Measurements from ENCODE around the gene RAI14.

Gene RAI14

DNA sequence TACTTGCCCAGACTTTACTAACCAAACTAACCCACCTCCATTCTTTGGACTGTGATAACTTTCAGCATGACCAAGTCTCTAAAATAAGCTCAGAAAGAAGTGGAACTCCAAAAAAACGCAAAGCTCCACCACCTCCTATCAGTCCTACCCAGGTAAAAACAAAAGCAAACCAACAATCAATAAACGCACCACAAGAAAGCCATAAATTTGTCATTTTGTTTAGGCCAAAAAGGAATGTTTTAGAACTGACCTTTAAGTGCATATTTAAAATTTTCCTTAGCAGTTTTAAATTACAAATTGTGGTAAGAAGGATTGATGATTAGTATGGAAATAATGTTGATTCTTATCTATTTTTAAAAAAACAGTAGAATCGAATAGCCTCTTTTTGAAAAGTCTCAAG, 157.4 kb downstream of the RAI14 start:
- Histone ChIP-seq H3K4me1 (ENCODE audit: low read length) (no peaks in the 10 kb centered on the region), H2AFZ (ENCODE audit: low read depth, low read length) (no peak overlapping the region), H3K27ac (ENCODE audit: low read length) (no peak overlapping the region), H3K9ac (ENCODE audit: low read length) (no peak overlapping the region), H3K4me3 (ENCODE audit: low read length) (no peak overlapping the region), H3K27me3 (ENCODE audit: low read depth, low read length) (no peaks in the 10 kb centered on the region), H3K36me3 (replicated peaks; ENCODE audit: low read depth, low read length) (peaks cover 14% of the 10 kb centered on the region), H3K4me2 (ENCODE audit: low read length) (no peak overlapping the region), H3K9me3 (ENCODE audit: insufficient read depth, low read length) (no peaks in the 10 kb centered on the region), H3K79me2 (ENCODE audit: low read length) (no peaks in the 10 kb centered on the region), H4K20me1 (ENCODE audit: insufficient read depth, low read length) (no peaks in the 10 kb centered on the region)
- TF ChIP-seq, protein P1, sequence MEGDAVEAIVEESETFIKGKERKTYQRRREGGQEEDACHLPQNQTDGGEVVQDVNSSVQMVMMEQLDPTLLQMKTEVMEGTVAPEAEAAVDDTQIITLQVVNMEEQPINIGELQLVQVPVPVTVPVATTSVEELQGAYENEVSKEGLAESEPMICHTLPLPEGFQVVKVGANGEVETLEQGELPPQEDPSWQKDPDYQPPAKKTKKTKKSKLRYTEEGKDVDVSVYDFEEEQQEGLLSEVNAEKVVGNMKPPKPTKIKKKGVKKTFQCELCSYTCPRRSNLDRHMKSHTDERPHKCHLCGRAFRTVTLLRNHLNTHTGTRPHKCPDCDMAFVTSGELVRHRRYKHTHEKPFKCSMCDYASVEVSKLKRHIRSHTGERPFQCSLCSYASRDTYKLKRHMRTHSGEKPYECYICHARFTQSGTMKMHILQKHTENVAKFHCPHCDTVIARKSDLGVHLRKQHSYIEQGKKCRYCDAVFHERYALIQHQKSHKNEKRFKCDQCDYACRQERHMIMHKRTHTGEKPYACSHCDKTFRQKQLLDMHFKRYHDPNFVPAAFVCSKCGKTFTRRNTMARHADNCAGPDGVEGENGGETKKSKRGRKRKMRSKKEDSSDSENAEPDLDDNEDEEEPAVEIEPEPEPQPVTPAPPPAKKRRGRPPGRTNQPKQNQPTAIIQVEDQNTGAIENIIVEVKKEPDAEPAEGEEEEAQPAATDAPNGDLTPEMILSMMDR (IDR thresholded peaks at IDR 0.05; ENCODE audit: low read depth, low read length) = no peak

DNA sequence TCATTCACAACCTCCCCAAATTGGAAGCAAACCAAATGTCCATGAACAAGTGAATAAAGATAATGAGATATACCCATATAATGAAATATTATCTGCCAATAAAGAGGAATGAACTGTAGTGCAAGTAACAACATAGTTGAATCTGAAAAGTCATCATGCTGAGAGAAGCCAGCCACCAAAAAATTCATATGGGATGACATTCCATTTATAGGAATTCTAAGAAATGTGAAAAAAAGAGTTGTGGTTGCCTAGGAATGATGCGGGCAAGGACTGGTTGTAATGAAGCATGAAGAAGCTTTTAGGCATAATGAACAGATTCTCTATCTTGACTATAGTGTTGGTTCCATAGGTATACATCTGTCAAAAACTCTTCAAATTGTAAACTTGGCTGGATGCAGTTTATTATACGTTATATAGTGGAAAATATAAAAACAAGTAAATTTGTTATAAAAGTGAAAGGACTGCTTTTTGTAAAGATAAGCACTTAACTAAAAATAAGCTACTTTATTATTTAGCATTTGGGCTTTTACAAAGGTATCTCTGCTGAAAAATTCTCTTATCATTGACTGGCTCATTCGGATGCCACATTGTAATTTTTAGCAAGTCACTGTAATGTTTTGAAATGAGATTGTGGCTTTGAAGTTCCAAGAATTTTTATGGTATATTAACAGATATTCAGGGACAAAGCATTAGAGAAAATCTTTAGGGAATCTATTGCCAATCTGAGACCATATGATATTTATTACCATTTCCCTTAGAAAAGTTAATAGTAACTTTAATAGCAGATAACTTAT, 161.6 kb downstream of the RAI14 start:
- Histone ChIP-seq H3K79me2 (ENCODE audit: low read length) (no peaks in the 10 kb centered on the region), H3K9ac (ENCODE audit: low read length) (no peak overlapping the region), H3K9me3 (ENCODE audit: insufficient read depth, low read length) (no peaks in the 10 kb centered on the region), H3K4me1 (ENCODE audit: low read length) (no peaks in the 10 kb centered on the region), H3K27ac (ENCODE audit: low read length) (no peak overlapping the region), H4K20me1 (ENCODE audit: insufficient read depth, low read length) (no peaks in the 10 kb centered on the region), H3K27me3 (ENCODE audit: low read depth, low read length) (no peaks in the 10 kb centered on the region), H3K4me2 (ENCODE audit: low read length) (no peak overlapping the region), H3K4me3 (ENCODE audit: low read length) (no peak overlapping the region), H3K36me3 (replicated peaks; ENCODE audit: low read depth, low read length) (peaks cover 20% of the 10 kb centered on the region), H2AFZ (ENCODE audit: low read depth, low read length) (no peak overlapping the region)
- no peak for TF ChIP-seq EZH2phosphoT487 (IDR thresholded peaks at IDR 0.05; ENCODE audit: low read depth)
- TF ChIP-seq, protein P1 (IDR thresholded peaks at IDR 0.05; ENCODE audit: low read depth, low read length) = no peak

DNA sequence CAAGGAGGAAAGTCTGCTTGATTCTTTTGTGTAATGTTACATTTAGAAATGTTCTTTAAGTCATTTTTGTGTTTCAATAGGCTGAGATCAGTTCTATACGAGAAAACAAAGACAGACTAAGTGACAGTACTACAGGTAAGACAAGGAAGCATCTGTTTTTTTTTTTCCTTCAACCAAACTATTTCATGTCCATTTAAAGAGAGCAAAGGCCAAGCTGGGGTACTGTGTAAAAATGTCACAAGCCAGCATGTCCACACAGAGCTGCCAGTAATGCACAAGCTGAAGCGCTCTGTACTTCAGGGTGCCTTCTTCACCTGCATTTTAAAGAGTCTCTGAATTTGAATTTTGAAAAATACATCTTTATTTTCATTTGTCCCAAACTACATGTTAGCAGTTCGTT, 162.6 kb downstream of the RAI14 start:
- H3K36me3 ChIP-seq (replicated peaks; ENCODE audit: low read depth, low read length) = peaks cover 21% of the 10 kb centered on the region
- no peaks in the 10 kb centered on the region for H3K4me1 ChIP-seq (ENCODE audit: low read length)
- H3K27ac ChIP-seq (ENCODE audit: low read length) = no peak overlapping the region
- TF ChIP-seq, protein P1 (IDR thresholded peaks at IDR 0.05; ENCODE audit: low read depth, low read length) = no peak
- TF ChIP-seq EZH2phosphoT487 (IDR thresholded peaks at IDR 0.05; ENCODE audit: low read depth) = no peak
- H3K27me3 ChIP-seq (ENCODE audit: low read depth, low read length) = no peaks in the 10 kb centered on the region
- no peak overlapping the region for H2AFZ ChIP-seq (ENCODE audit: low read depth, low read length)
- H3K9ac ChIP-seq (ENCODE audit: low read length) = no peak overlapping the region
- no peaks in the 10 kb centered on the region for H3K79me2 ChIP-seq (ENCODE audit: low read length)
- H3K9me3 ChIP-seq (ENCODE audit: insufficient read depth, low read length) = no peaks in the 10 kb centered on the region
- no peak overlapping the region for H3K4me3 ChIP-seq (ENCODE audit: low read length)
- no peaks in the 10 kb centered on the region for H4K20me1 ChIP-seq (ENCODE audit: insufficient read depth, low read length)
- no peak overlapping the region for H3K4me2 ChIP-seq (ENCODE audit: low read length)

DNA sequence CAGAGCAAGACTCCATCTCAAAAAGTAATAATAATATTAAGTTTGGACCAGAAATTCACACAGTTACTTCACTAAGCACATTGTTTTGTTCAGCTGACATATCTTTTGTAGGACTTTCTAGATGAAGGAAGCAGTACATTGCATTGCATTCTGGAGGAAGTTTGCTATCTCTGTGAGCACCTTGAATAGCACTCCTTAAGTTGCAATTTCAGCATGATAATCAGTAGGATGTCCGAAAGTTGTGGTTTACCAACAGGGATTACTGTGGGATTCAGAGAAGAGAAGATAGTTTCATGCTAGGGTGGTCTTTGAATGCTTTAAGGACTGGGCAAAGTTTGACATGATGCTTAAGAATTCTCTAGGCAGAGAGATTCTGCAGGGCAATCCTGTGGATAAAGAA, 164.5 kb downstream of the RAI14 start:
- TF ChIP-seq EZH2phosphoT487 (IDR thresholded peaks at IDR 0.05; ENCODE audit: low read depth) = no peak
- TF ChIP-seq, protein P1 (IDR thresholded peaks at IDR 0.05; ENCODE audit: low read depth, low read length) = no peak
- peaks cover 34% of the 10 kb centered on the region for H3K36me3 ChIP-seq (replicated peaks; ENCODE audit: low read depth, low read length)
- no peaks in the 10 kb centered on the region for H4K20me1 ChIP-seq (ENCODE audit: insufficient read depth, low read length)
- no peaks in the 10 kb centered on the region for H3K4me1 ChIP-seq (ENCODE audit: low read length)
- no peaks in the 10 kb centered on the region for H3K27me3 ChIP-seq (ENCODE audit: low read depth, low read length)
- H3K27ac ChIP-seq (ENCODE audit: low read length) = no peak overlapping the region
- H3K4me2 ChIP-seq (ENCODE audit: low read length) = no peak overlapping the region
- H3K9ac ChIP-seq (ENCODE audit: low read length) = no peak overlapping the region
- no peaks in the 10 kb centered on the region for H3K79me2 ChIP-seq (ENCODE audit: low read length)
- no peak overlapping the region for H2AFZ ChIP-seq (ENCODE audit: low read depth, low read length)
- H3K9me3 ChIP-seq (ENCODE audit: insufficient read depth, low read length) = no peaks in the 10 kb centered on the region
- no peak overlapping the region for H3K4me3 ChIP-seq (ENCODE audit: low read length)

All from OCI-LY3 (cell line).